GM21619 (cell line): ENCODE results near the gene SLC2A1.

Source experiments
- ATAC-seq: cut with Tn5 transposase; IDR thresholded peaks from one replicate; pipeline ENCODE4 v1.9.1; 2021; ENCODE audit not compliant: unreplicated experiment

Gene SLC2A1

DNA sequence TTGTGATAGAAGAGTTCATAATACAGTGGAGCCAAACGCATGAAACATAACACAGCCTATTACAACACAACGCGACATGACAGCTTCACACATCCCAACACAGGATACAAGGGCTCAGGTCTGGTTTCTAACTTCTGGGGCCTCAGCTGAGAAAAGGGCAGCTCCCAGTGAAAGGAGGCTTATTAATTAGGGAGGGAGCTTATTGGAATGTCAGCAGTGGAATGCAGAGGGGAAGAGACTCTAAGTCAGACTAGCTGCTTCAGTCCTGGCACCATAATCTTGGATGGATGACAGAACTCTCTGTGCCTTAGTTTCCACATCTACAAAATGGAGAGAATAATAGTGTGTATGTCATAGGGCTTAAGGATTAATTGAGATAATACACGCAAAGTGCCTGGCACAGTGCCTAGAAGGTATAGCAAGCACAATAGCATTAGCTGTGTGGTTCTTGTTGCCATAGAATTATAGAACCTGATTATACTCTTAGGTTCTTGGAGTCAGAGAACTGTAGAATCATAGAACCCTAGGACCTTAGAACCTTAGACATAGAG, 22.7 kb upstream of the SLC2A1 start:
- no peak for ATAC-seq

DNA sequence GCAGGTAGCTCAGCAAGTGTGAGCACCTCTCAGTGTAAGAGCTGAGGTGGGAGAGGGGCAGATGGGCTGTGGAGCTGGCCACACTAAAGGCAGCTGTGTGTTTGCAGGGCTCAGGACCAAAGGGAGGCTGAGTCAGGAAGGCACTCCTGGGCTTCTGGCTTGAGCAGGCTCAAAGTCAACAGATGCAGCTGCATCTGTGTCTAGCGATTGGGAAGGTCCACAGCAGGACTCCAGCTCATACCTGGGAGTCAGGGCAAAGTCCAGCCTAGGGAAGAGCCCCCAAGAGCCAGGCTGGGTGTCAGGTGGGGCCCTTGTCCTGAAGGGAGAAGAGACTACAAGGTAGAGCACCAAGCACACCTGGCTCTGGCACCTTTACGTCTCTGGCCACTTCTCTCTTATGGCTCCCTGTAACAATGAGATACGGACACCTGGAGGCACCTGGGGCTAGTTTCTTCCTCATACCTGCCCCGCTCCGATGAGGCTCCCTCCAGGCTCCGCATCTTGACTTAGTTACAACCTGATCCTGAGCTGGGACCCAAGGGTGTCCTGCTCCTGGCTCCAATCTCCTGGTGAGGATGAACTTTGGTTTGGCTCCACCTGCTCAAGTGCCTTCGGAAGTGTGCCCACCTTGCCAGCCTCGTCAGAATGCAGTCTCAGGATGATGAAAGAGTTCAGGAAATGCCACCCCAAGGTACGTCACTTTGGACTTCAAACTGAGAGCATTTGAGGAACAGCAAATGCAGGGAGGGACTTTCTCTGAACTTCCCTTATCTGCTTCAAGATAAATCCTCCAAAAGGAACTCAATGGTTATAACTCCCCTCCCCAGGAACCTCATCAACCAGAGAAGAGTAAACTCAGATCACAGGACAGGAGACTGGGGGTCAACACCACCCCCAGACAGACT, 21.5 kb upstream of the SLC2A1 start:
- no peak for ATAC-seq

- no peak for ATAC-seq
Observed at GRCh38 chr1:42979036-42979430, 20.4 kb upstream of the SLC2A1 start.

- no peak for ATAC-seq
Observed at GRCh38 chr1:42978317-42979035, 19.8 kb upstream of the SLC2A1 start.

DNA sequence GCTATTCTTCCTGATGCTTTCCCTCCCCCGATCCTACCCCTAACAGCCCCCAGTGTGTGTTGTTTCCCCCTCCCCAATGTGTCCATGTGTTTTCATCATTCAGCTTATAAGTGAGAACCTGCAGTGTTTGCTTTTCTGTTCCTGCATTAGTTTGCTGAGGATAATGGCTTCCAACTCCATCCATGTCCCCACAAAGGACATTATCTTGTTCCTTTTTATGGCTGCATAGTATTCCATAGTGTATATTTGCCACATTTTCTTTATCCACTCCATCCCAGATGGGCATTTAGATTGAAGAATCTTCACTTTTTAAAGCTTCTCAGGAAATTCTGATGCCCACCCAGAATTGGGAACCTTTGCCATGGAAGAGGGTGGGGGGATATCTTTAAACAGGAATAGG, 19.0 kb upstream of the SLC2A1 start:
- no peak for ATAC-seq

DNA sequence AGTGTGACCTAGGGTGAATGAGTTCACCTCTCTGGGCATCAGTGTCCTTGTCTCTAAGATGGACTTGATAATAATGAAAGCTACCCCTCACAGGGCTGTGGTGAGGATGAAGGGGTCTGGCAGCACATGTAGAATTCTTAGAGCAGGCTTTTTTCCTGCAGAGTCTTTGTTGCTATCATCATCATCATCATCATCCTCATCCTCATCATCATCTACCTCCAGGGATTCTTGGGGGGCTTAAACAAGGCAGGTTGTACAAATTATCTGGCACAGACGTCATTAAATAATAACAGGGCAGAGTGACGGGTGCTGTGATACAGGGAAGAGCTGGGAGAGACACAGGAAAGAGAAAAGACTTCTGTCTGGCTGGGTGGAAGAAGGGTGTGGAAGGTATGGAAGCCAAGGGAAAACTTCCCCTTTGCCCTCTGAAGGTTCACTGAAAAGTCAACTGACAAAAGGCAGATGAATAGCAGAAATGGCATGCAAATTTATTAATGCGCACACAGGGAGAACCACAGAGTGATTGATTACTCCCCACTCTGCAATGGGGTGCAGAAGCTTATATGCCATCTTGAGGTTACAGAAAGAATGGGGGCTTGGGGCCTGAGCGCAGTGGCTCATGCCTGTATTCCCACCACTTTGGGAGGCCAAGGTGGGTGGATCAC, 17.0 kb upstream of the SLC2A1 start:
- no peak for ATAC-seq

- no peak for ATAC-seq
Observed at GRCh38 chr1:42974767-42975437, 16.2 kb upstream of the SLC2A1 start.

DNA sequence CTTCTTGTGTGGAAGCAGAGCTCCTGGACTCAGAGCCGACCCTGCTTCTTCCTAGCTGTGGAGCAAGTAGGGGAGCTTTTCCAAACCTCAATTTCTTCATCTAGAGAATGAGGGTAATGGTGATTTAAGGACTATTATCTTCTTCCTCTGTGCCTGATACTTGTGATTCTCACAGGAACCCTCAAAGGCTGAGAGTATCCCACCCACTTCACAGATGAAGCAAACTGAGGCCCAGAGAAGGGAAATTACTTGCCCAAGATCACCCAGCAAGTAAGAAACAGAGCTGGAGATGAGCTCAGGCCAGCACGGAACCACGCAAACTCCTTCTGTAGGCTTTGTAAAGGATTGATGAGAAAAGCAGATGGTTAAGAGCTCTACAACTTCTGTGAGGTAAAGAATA, 15.1 kb upstream of the SLC2A1 start:
- no peak for ATAC-seq

GRCh38 chr1:42973286-42973685, 14.6 kb upstream of the SLC2A1 start:
- no peak for ATAC-seq

DNA sequence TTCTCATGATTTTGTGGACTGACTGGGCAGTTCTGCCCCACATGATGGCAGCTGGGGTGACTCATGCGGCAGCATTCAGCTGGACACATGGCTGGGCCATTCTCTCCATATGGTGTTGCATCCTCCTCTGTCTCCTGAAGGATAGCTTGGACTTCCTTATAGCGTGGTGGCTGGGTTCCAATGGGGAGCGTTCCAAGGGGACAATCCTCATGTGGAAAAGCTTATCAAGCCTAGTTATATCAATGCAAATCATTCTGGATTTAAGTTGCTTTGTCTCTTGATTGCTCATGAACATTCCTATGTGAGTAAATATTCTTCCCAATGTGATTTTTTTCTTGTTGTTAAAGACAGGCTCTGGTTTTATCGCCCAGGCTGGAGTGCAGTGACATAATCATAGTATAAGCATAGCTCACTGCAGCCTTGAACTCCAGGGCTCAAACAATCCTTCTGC, 13.2 kb upstream of the SLC2A1 start:
- ATAC-seq, result no peak

DNA sequence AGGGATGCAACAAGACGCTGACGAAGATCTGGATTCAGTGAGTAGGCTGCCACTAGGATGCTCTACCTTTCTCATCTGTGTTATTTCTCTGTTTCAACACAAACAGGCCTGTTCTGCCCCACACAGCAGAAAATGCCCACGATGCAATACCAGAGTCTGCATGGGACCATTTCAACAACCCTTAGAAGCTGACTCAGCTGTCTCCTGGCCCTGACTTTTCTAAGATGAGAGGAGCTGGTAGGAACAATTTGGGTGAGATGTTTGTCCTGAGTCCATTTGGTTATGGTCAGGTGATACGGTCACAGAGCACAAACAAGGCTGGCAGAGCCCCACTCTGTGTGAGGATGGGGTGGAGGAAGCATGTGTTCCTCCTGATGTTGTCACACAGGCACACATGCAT, 11.5 kb upstream of the SLC2A1 start:
- no peak for ATAC-seq

DNA sequence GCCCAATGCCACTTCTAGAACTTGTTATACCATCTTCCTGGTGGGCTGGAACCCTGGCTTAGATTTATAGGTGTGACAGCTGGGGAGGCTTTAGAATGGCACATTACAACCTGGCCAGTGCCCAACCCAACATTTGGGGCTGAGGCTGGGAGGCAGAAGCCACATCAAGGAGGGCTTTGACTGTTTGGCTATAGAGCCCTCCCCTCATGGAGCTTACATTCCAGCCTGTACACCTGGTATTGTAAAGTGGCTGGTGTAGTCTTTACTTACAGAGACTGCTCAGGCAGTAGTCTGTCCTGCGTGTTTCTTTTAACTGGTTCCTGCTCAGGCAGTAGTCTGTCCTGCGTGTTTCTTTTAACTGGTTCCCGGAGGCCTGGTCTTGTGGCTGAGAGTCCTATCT, 10.0 kb upstream of the SLC2A1 start:
- no peak for ATAC-seq

DNA sequence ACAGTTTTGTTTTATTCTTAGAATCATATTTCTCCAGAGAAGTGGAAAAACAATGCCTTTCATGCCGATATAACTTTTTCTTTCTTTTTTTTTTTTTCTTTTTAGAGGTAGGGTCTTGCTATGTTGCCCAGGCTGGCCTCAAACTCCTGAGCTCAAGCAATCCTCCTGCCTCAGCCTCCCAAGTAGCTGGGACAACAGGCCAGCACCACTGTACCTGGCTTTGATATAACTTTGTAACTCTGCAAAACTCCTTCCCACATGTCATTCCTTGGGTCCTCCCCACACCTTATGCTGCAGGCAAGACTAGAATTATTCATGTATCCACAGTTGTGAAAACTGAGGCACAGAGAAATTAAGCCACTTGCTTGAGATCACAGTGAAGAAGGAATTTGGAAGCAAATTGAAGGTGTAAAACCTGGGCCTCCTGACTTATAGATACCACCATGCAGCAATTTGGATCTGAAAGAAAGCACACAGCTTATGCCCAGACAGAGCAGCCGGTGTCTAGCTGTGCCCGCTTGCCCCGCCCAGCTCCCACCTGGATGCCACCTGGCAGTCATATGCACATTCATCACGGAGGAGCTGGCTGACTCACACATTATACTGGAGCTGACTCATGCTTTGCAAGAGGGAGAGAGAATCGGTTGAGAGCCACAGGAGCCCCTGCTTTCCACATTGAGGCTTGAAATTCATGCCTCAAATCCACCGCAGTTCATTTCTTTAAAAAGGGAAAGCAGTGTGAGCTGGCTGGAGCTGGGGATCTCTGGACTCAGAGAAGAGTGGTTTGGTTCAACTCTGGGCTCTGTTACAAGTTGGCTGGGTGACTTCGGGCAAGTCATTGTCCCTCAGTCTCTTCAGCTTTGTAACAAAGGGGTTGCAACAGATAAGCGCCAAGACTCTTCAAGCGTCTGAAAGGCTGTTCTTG, 8.3 kb upstream of the SLC2A1 start:
- no peak for ATAC-seq

GRCh38 chr1:42965378-42965777, 6.7 kb upstream of the SLC2A1 start:
- ATAC-seq, result no peak

DNA sequence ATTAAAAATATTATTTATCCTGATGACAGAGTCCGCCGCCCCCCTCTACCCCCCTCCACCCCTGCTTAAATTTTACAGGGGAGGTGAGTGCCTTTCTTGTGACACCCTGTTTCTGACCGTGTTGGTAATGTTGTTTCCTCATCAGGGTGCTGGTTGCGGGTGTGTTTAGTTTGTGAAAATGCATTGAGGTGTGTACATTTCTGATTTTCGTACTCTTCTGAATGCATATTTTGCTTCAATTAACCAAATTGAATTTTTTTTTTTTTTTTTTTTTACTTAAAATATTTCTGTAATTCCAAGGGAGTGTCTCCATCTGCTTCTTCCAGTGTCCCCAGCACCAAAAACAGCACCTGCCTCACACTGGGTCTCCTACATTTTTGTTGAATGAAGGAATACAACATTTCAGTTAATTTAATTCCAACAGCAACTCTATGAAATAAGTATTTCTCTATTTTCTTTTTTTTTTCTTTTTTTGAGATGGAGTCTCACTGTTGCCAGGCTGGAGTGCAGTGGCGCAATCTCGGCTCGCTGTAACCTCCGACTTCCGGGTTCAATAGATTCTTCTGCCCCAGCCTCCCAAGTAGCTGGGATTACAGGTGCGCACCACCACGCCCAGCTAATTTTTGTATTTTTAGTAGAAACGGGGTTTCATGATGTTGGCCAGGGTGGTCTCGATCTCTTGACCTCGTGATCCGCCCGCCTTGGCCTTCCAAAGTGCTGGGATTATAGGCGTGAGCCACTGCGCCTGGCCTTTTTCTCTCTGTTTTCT, 5.6 kb upstream of the SLC2A1 start:
- no peak for ATAC-seq

- no peak for ATAC-seq
Observed at GRCh38 chr1:42963378-42964043, 4.8 kb upstream of the SLC2A1 start.

- no peak for ATAC-seq
Observed at GRCh38 chr1:42962641-42963377, 4.1 kb upstream of the SLC2A1 start.
